HG02610 (cell line): ENCODE data around the gene DHX29.

Experiments
- ATAC-seq: cut with Tn5 transposase; IDR thresholded peaks from one replicate; pipeline ENCODE4 v1.9.1; 2021; ENCODE audit warnings: mild to moderate bottlenecking, moderate library complexity; ENCODE audit not compliant: unreplicated experiment

The DHX29 gene

DNA sequence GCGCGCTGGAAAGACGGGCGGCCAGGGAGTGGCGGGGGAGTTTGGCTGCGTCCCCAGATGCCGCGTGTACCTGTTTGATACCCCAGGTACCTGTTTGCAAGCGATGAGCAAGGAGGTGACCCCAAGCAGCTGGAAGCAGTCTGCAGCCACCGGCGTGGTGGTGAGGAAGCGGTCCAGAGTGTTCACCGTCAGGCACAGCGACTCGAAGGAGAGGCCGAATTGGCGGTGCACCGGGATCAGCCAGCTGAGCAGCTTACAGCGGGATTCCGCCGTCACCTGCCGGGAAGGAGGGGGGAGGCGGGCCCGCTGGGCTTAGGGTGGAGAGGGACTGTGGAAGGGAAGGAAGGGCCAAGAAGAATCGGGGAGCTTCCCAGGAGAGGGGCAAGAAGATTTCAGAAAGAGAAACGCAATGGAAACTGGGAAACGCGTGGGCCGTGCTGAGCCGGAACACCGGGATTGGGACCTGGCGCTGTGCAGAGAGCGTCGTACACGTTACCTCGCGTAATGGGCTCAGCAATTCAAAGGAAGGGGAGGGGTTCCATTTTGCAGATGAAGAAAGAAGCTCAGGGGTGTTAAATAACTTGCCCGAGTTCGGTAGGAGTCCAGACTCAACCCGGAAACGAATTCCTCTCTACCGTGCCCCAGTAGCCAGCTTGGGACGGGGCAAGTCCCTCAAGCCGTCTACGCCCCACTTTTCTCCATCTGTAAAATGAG lies 75.1 kb downstream of the DHX29 start:
- ATAC-seq = peak; percentile 5

DNA sequence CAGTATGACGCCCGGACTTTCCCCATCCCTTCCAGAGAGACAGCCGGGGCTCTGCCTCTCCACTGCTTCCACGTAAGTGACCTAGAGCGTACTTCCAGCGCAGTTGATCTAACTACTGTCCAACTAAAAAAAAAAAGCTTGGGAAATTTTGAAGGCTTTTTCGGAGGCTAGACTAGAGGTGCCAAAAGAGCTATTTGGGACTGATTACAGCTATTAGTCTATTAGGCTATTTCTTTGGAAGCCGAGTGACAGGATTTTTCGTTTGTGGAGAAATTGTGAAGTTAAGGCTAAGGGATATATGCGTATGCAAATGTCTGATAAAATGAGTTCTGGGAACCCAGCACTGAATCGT lies 75.6 kb downstream of the DHX29 start:
- ATAC-seq = no peak

DNA sequence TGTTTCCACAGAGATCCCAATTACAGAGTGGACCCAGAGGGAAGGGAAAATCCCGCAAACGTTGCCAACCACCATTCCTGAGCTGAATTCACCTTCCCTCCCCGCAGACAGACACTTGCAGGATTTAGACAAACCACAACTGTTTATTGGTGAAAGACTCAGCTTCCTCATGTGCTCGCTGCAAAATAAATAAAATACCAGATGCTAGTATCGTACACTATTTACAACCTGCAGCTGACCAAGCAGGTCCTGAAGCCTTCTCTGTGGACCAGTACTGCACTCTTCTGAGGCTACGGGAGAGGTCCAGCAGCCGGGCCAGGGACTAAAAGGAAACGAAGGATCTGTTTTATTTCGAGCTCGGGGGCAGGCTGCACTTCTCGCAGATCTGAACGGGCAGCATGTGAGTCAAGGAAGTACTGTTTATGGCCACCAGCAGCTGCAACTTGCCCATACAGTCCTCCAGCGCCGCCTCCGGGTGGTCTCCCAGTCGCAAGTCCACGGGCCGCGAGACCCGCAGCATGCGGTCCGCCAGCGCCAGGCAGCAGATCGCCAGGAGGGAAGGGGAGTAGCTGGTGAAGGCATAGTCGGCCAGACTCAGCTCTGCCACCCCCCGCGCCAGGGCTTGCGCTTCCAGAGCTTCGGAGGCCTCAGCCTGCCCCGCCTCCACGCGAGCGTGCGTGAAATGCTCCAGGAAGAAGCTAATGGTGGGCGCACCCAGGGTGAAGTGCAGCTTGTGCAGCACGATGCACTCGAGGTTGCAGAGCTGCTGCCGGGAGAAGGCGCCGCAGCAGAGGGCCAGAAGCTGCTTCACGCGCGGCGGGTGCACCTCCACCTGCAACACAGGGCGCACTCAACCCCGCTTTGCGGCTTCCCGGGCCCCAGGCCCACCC lies 76.2 kb downstream of the DHX29 start:
- no peak for ATAC-seq

DNA sequence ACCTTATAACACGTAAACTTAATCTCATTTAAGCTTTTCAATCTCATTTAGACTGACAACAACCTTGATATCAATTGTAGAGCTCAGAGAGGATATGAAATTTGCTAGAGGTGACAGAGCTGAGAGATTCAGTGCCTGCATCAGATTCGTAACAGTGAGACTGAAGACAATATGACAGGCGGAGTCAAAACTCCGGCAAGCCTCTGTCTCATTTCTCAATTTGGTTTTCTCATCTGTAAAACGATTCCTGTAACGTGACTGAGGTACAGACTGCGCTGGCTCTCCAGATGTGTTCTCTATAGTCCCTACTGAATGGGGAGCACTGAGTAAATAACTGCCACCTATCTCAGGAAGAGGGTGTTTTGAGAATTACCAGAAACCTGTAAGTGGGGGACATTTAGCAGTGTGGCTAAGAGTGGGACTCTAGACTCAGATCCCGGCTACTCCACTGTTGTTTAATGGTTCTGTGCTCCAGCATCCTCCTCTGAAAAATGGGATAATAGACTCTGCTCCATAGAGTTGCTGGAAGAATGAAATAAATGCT lies 77.3 kb downstream of the DHX29 start:
- ATAC-seq = no peak

DNA sequence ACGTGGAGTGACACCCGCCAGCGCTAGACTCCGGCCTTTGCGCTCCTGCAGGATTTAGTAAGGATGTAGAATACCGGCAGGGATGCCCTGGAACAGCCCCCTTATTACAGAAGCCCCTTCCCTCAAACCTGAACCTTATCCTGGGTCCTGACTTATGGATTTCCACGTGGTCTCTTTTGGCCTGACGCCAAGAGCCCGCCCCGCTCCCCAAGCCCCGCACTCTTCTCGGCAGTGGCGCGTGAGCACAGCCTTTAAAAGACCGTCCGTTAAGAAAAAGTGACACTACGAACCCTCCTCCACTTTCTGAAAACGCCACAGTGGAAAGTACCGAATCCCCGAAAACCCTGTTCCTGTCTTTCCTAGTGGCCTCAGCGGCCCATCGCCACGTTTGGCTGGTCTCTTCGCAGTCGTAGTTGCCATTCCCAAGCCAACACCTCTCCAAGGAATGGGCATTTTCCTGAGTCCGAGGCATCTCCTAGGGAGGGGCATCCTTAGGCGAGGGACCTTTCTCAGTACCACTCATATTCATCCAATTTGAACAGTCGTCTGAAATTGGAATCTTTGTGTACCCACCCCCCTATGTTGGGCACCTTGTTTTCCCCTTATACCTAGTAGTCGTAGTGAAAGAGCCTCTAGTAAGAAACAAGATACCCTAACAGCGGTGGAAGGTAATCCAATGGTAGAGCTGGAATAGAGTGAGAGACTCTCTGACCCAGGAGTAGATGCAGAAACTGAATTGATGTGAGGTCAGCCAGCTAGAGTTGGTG lies 79.6 kb downstream of the DHX29 start:
- ATAC-seq = no peak

DNA sequence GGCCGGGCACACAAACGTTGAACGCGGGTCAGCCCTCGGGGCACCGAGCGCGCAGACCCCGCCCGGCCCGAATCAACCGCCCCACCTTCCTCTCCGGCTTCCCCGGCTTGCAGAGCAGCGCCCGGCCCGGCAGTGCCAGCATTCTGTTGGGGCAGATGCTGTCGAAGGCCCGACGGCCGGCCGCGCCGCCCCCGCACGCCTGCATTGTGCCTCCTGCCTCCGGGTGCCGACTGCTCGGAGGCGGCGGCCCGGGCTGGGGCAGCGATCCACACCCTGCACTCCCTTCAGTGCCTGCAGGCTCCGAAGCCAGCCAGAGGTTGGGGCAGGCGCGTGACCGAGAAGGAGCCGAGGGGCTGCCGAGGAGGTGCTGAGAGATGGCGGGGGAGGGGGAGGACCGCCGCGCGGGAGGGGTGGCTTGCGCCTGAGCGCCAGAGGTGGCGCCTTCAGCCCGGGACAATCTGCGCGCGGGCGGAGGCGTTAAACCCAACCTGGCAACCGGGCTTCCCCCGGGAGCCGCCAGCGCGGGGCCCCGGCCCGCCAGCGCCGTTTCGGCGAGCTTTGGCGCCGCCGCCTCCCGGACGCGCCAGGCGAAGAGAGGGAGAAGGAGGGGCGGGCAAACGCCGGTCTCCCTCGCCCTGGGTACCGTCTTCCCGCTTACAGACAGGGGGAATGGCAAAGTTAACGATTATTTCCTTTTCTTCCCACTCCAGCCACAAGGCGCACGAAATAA lies 80.4 kb downstream of the DHX29 start, which contains the start of gene MCIDAS:
Gene MCIDAS (minus strand): TSS at position 382 of the 730 bp plus-strand sequence. CDS start 177 bp downstream, at position 205.
- ATAC-seq = no peak

DNA sequence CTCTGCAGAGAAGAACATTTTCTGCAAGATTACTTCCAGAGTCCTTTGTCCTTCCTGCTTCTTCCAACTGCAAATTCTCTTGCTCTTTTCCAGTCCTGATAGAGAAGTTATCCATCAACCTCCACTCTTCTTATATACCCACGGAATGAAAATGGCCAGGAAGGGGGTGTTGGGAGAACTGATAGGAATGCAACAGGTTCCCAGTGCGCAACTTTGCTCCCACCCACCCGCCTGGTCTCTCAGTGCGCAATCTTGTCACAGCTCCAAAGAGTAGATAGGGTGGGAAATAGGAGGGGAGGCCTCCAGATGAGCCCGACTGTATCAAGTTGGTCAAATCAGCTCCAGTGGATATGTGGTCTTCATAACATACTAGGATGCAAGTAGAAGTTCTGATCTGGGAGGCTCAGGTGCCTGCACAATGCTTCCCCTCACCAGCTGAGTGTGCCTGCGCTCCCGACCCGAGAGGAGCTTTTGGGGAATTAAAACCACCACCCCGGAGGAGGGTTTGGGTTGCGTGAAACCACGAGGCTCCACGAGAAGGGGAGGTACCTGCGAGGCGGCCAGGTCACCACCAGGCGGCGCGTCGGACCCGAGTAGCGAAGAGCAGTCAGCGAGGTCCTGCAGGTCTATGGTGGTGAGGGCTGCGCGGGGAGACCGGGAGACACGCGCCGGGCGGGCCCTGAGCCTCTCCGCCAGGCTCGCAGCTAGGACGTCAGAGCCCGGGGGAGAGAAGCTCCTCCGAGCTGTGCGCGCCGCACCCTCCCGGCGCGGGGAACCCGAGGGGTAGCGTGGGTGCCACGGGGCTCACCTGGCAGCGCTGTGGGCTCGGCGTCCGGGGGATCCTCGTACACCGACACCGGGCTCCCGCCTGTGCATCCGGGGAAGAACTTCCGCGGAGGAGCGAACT lies 81.2 kb downstream of the DHX29 start:
- peak; percentile 52 for ATAC-seq

DNA sequence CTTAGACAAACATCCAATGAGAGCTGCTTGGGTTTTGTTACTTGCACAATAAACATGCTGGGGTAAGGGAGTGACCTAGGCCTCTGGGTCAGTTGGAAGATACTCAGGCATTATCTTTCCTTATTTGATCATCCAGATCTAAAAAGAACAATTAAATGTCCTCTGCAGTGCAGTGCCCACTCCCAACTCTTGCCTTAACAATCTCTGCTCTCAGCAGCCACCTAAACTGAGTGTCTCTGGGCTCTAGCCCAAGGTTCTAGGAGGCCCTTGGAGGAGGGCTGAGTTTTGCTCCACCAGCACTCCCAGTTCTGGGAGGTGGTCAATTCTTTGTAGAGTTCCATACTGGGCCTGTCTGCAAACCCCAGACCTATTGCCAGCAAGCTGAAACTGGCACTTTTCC lies 82.1 kb downstream of the DHX29 start:
- ATAC-seq = no peak

DNA sequence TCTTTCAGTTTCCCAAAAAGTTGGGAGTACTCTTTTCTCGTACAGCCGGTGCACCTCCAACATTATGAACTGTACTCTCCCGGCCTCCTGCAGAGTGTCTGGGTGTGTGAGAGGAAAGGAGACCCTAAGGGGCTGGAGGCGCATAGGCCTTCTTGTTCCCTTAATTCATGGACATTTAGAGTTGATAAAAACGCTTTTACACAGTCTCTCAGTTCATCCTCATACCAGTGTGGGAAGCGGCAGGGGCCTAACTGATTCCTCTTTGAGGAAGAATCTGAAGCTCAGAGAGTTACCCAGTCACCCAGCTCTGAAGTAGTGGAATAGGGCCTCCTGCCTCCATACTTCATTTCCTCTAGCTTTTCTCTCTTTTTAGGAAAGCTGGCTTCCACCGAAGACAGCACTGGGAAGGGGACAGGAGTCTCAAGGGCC lies 83.7 kb downstream of the DHX29 start:
- ATAC-seq = no peak

DNA sequence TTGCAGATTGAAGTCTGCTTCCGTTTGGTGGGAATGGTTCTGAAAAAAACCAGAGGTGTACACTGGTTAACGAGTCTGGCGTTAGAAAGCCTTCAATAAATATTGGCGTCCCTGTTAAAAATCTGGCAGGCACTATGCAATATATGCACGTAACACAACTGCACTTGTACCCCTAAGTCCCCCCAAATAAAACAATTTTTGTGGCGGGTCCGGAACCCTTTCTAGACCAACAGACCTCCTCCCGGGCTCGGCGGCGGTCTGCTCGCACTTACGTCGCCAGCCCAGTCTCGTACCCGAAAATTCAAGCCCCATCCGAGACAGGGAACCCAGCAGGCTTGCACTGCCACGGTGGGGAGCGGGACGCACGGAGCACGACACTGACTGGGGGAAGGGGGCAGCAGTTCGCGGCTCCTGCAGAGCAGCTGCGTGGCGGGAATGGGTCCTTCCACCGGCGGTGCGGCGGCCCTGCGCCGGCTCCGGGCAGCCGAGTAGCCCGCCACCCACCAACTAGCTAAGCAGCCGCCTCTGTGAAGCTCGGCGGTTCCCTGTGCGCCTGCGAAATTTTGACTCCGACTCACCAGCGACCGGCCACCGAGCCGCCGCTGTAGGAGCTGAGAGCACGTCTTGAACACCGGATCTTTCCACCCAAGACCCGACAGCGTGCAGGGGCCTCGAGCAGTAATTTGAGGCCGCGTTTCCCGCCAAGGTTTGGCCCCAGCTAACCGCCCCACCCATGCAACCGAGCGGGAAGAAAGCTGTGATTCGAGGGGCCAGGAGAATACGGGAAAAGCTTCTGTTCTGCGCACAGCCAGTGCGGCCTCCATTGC lies 84.3 kb downstream of the DHX29 start:
- no peak for ATAC-seq

DNA sequence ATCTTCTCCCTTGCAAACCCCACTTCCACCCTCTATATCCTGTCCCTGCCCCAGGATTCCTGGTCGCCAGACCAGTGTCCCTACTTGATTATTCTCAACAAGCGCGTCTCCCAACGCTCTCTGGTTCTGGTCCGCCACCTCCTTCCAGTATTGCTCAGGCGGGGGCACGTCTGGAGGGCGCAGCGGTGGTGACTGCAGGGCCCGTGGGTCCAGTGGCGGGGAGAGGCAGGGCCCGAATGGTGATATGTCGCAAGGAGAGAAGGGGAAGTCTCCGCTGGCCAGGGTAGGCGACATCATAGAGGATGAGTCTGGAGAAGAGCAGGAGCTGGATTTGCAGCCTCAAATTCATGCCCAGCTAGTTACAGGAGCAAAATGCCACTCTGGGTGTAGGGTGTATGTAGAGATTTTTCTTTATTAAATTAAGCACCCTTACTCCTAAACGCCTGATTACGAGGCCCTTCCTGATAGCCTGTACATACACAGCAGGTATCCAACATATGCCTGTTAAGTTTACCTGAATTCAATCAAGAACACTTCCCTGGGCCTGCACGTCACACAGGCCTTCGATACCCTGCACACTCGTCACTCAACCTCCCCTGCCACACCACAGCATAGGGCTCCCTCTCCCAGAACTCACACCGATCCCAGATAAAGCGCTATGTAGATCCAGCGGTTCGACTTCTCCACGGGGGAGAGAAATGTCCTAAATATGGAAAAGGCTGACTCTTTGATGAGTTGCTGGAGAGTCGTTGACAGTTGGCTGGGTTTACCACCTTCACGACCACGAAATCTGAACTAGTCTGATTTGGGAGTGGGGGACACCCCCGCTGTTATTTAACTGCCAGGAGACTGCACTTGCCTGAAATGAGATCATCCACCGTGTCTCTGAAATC lies 85.2 kb downstream of the DHX29 start:
- no peak for ATAC-seq

DNA sequence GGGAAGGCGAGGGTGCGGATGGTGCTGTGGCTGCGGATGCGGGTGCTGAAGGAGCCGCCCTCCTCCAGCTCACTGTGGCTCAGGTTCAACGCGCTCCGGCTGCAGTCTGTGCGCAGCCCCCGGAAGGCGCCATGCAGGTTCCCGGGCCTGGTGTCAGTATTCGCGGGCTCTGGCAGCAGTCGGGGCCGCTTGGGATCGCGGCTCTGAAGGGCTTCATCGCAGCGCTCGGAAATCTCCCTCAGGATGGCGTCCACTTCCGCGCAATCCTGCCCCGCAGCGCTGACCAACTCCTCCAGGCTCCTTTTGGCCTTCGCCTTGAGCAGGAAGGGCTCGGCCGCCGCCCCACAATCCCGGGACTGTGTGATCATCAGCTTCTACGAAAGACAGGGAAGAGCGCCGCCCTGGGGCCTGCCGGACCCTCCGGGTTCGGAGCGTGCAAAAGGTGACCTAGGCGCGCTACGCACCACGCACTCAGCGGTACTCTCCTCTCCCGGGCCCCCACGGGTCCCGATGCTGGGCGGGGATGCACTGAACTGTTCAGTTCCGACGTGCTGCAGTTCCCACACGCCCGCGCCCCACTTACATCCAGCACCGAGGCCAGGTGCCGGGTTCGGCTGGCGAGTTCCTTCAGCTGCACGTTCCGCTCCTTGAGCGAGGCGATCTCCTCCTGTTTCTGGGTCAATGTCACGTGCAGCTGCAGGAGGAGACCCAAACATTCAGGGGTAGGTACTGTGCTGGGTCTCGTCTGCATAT lies 86.9 kb downstream of the DHX29 start:
- no peak for ATAC-seq

DNA sequence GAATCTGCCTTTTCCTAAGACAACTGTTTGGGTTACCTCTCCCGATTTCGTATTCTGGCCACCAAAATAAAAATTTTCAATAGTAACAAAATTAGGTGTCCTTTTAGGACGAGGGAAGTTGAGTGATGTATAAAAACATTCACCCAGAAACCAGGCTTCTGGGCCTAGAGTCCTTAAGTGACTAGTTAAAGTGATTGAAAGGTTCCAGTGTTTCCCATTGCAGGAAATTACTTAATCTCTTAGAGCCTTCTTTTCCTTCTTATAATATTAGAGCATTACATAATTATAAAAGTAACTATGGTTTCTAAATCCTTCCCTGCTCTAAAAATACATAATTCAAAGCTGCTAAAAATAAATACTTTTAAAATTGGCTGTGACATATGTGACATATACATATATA lies 87.7 kb downstream of the DHX29 start:
- no peak for ATAC-seq

DNA sequence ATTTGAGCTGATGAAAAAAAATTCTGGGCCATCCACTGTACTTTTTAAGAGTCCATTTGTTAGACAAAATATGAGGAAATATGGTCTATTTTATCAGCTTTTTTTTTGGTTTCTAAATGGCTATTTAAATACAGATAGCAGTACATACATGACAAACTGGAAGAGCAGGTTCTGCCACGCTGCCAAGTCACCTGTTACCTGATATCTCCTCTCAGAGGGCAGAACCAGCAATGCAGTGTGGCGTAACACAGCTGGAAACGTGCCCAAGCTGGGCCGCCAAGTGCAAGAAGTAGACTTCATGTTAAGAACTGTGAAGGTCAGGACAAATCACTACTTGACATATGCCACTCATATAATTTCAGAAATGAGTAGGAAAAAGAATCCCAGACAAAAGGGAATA lies 88.5 kb downstream of the DHX29 start:
- ATAC-seq = no peak

DNA sequence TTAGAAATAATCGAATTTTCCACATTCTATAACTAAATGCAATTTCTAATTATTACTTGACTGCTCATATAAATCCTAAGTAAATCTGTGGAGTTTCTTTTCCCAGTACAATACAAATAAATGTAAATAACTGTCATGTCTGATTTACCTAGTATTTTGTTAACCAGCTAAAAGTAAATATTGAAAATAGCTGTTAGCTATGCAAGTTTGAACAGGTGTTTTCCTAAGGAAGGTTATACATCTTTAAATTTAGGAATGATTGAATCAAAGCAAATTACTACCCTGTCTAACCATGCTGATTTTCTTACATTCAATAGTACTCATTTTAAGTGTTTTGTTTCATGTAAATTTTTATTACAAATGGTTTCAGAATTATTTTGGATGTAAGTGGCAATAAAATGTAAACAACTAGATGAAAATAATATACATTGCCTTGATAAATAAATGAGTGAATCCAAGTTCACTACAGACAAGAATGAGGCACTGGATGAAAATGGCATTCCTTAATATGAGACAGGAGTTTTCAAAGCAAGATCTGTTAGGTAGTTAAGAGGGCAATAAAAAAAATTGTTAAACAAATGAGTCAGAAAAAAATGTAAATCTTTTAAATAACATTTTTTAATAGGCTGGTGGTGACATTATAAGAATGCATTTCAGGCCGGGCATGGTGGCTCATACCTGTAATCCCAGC lies 96.2 kb downstream of the DHX29 start:
- no peak for ATAC-seq
